Central memory CD4-positive, alpha-beta T cell (primary cell): ENCODE data around the gene ALDH16A1.
"Not testable (repeated sequence)": the region's sequence is repeated elsewhere in the genome, so short reads cannot be mapped to it uniquely, and the experiment has no call there.

ENCODE experiments used
- DNase-seq: peaks from one replicate; pipeline ENCODE4 v3.0.0; 2022

Gene ALDH16A1

DNA sequence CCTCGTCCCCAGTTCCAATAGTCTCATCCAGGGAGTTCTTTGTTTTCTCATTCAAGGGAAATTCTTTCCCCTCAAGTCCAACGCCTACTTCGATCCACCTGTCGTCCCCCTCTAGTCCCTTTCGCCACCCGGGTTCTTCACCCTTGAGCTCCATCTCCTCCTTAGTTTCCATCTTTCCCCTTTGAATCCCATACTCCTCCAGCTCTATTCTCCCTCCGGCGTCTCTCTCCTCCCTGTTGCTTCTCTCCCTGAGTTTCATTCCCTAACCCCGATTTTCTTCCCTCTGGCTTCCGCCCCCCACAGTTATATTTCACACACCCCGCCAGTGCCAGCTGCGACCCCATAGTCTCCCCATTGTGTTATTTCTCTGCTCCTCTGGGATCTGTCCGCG is 11.1 kb upstream of the ALDH16A1 start:
- no peak for DNase-seq

GRCh38 chr19:49442354-49442753 is 10.7 kb upstream of the ALDH16A1 start:
- DNase-seq: no peak

- DNase-seq: no peak
Observed at GRCh38 chr19:49442771-49443365, 10.2 kb upstream of the ALDH16A1 start.

DNA sequence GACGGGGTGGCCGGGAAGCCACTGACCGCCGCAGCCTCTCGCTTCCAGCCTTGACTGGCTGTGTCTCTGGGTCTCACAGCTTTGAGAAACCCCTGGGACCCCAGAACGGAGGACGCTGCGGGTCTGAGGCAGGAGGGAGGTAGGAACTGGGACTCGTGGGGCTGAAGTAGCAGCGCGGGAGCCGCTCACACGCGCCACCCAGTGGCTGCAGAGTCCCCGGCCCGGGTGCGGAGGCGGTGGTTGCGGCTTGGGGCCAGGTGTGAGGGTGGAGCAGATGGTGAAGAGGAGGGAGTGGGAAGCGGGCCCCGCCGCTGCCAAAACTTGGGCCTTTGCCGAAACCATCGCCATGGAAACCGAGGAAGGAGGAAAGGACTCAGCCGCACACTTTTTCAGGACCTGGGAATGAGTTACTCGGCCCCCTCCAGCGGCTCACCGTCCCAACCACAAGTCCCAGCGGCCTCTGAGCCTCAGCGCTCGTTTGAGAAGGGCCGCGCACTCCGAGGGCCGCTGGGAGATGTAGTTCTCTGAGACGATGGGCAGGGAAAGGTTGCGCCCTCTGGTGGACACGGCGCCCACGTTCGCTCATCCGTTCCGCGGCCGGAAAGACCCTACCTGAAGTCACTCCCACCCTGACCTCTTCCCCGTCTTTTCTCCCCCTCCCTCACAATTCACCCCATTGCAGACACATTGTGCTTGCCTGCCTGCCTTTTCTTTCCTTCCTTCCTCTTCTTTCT is 9.5 kb upstream of the ALDH16A1 start:
- peak; percentile 92 for DNase-seq

DNA sequence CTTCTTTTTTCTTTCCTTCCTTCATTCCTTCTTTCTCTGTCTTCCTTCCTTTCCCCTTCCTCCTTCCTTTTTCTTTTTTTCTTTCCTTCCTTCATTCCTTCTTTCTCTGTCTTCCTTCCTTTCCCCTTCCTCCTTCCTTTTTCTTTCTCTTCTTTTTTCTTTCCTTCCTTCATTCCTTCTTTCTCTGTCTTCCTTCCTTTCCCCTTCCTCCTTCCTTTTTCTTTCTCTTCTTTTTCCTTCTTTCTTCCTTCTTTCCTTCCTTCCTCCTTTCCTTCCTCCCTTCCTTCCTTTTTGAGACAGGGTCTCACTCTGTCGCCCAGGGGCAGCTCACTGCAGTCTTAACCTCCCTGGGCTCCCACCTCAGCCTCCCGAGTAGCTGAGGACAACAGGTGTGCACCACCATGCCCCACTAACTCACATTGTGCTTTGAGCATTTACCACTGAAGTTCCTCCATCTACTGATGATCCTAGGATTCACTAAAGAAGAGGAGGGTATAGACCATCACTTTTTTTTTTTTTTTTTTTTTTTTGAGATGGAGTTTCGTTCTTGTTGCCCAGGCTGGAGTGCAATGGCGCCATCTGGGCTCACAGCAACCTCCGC is 8.8 kb upstream of the ALDH16A1 start:
- not testable (repeated sequence) for DNase-seq

DNA sequence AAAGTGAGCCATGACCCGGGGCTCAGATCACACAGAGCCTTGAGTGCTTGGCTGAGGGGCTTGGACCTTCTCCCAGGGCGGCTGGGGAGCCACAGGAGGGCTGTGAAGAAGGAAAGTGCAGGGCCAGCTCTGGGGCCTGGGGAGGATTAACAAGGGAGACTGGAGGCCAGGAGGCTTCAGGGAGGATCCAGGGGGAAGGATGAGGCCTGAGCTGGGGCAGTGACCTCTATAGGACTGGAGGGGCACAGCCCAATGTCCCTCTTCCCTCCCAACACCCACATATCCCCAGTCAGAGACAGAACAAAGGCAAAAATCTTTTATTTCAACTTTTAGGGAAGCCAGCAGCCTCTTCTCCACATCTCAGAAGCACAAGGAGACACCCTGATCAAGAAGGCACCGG is 7.0 kb upstream of the ALDH16A1 start:
- no peak for DNase-seq

DNA sequence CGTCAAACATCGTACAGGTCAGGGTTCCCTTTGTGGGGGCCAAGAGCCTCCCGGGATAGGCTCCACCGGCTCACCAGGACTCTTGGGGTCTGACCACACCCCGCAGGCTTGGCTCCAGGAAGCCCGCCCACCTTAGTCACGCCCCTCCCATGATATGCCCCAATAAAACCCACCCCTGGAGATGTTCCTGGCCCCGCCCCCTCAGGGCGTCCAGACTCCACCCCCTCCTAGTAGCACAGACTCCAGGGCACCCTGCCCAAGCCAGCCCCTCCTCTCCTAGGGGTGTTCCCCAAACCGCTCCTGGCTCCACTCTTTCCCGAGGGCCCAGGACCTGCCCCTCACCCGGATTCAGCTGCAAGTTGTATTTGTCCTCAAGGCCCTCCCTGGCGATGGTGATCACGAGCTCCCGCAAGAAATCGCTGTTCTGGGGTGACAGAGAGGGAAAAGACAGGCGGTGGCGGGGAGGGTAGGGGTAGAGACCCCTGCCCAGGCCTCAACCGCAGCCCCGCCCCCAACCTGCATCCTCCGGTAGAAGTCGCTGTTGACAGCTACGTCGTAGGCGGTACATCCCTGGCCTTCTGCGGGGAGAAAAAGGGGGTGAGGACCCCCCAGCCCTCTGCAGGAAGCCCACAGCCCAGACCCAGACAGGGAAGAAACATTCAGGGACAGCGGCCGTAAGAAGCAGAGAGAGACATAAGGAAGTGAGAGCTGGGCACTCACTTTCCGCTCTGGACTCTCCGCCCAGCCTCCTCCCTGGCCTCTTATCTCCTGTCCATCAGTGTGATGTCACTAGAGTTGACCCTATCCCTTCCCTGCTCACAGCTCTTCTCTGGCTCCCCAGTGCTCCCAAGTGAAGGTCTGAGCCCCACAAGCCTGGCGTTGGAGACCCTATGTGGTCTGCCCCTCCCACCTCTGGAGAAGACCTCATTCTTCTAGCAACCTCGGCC is 5.3 kb upstream of the ALDH16A1 start:
- no peak for DNase-seq

DNA sequence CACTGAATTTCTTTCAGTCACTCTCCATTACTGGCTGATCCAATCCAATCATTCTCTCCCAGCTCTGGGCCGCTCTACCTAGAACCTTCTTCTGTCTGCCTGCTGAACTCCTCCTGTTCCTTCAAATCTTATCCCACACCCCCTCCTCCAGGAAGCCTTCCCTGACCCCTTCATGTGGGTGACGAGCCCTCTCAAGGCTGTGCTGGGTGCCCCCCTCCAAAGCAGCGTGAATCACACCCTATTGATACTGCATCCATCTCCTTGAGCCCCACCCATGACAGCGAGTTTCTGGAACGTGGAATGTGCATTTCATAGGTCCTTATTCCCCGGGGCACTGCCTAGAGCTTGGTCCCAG is 4.6 kb upstream of the ALDH16A1 start:
- DNase-seq: no peak

GRCh38 chr19:49450405-49450804 is 2.6 kb upstream of the ALDH16A1 start:
- no peak for DNase-seq

- peak; percentile 95 for DNase-seq
Observed at GRCh38 chr19:49451430-49452181, 1.4 kb upstream of the ALDH16A1 start, which contains the start of gene PIH1D1. TSS of gene PIH1D1 (minus strand) at chr19:49451814. CDS start at chr19:49451574, 240 bp downstream.

DNA sequence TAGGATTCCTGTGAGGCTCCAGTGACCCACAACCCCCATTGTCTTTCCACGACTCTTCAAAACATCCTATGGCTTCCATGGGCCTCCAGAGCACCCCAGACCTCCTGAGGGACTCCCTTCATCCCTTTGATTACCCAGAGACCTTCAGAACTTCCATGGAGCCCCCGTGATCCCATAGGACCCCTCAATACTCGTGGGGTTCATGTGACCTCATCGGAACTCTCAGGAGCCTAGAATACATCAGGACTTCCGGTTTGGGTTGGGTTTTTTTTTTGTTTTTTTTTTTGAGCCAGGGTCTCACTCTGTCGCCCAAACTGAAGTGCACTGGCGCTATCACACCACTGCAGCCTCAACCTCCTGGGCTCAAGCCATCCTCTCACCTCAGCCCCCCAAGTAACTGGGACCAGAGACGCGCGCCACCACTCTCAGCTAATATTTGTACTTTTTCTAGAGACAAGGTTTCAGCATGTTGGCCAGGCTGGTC is 774 bp downstream of the ALDH16A1 start:
- no peak for DNase-seq

GRCh38 chr19:49455773-49456172 is 2.7 kb downstream of the ALDH16A1 start:
- no peak for DNase-seq

- no peak for DNase-seq
Observed at GRCh38 chr19:49456326-49456725, 3.3 kb downstream of the ALDH16A1 start.

DNA sequence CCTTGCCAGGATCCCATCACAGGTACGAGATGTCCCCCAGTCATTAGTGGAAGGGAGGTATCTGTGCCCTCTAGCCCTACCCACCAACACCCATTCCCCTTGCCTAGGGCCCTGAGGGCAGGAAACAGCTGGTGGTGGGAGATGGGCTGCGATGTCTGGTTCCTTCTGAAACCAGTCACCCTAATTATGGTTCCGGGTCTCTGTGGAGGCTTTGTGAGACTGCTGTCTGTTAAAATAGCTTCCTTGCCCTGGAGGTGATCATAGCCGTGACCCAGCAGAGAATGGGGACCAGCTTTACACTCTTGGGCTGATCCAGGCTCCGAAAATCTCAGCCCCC is 5.5 kb downstream of the ALDH16A1 start:
- no peak for DNase-seq

GRCh38 chr19:49459388-49459787 is 6.4 kb downstream of the ALDH16A1 start:
- DNase-seq: no peak

DNA sequence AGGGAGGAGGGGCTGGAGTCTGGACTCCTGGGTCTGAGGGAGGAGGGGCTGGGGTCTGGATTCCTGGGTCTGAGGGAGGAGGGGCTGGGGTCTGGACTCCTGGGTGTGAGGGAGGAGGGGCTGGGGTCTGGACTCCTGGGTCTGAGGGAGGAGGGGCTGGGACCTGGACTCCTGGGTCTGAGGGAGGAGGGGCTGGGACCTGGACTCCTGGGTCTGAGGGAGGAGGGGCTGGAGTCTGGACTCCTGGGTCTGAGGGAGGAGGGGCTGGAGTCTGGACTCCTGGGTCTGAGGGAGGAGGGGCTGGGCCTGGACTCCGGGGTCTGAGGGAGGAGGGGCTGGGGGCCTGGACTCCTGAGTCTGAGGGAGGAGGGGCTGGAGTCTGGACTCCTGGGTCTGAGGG is 8.1 kb downstream of the ALDH16A1 start:
- not testable (repeated sequence) for DNase-seq

GRCh38 chr19:49461656-49462055 is 8.6 kb downstream of the ALDH16A1 start:
- no peak for DNase-seq

DNA sequence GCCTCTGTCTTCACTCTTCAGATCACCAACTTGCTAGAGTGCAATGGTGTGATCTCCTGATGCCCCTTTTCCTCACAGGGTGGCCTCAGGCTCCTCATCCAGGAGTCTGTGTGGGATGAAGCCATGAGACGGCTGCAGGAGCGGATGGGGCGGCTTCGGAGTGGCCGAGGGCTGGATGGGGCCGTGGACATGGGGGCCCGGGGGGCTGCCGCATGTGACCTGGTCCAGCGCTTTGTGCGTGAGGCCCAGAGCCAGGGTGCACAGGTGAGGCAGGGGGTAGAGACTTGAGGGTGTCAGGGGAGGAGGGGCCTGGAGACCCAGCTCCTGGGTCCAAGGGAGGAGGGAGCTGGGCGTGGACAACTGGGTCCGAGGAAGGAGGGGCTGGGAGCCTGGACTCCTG is 9.5 kb downstream of the ALDH16A1 start:
- DNase-seq: no peak

GRCh38 chr19:49463960-49464740 is 11.1 kb downstream of the ALDH16A1 start:
- DNase-seq: no peak

- DNase-seq: no peak
Observed at GRCh38 chr19:49465371-49465770, 12.3 kb downstream of the ALDH16A1 start.

DNA sequence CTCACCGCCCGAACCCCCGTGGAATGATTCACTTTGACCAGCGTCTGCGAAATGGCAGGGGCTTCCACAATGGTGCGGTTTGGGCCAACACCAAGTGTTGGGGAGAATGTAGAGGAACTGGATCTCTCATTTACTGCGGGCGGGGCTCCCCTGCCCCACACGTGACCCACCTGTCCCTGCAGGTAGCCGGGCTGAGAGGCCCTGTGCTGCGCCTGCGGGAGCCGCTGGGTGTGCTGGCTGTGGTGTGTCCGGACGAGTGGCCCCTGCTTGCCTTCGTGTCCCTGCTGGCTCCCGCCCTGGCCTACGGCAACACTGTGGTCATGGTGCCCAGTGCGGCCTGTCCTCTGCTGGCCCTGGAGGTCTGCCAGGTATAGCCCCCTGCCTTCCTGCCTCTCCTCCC is 15.2 kb downstream of the ALDH16A1 start:
- DNase-seq: no peak
